SU-DHL-6 (cell line): ENCODE measurements around the gene ITGA8.

Experiments used
- H2AFZ ChIP-seq: fragments of 200-600 bp; sonication (generic); 2 replicates; pipeline ENCODE4 v1.6.1; 2014; ENCODE audit warnings: low read depth, mild to moderate bottlenecking, moderate library complexity, mixed read lengths, antibody characterized with exemption, low read length; ENCODE audit not compliant: severe bottlenecking
- H3F3A ChIP-seq: fragments of 200-600 bp; shearing (Covaris generic); 2 replicates; pipeline ENCODE4 v1.6.0; 2016; ENCODE audit warnings: antibody characterized with exemption, mild to moderate bottlenecking; ENCODE audit not compliant: insufficient read depth
- H3K27ac ChIP-seq: fragments of 200-600 bp; sonication (generic); 2 replicates; pipeline ENCODE4 v1.5.1; 2016; ENCODE audit warnings: low read depth, mild to moderate bottlenecking, low read length, moderate library complexity, mixed read lengths
- H3K27me3 ChIP-seq: fragments of 200-600 bp; sonication (generic), shearing (Covaris generic); 2 replicates; pipeline ENCODE4 v1.6.0; 2014; ENCODE audit warnings: mild to moderate bottlenecking, low read length
- H3K36me3 ChIP-seq: fragments of 200-600 bp; sonication (generic); 2 replicates; pipeline ENCODE4 v1.6.1; 2014; ENCODE audit warnings: mild to moderate bottlenecking, low read length, mixed read lengths
- H3K4me2 ChIP-seq: fragments of 300-600, 200-600 bp; shearing (Covaris generic), sonication (generic); 2 replicates; pipeline ENCODE4 v1.6.0; 2014; ENCODE audit warnings: low read length, low read depth, mild to moderate bottlenecking; ENCODE audit not compliant: poor library complexity, severe bottlenecking
- H3K4me3 ChIP-seq: fragments of 200-600 bp; sonication (generic); 2 replicates; pipeline ENCODE4 v1.5.1; 2014; ENCODE audit warnings: antibody characterized with exemption, low read length, mild to moderate bottlenecking, mixed read lengths; ENCODE audit not compliant: insufficient read depth, poor library complexity, severe bottlenecking
- H3K79me2 ChIP-seq: fragments of 200-600 bp; sonication (generic); 2 replicates; pipeline ENCODE4 v1.6.1; 2014; ENCODE audit warnings: mild to moderate bottlenecking, low read length, moderate library complexity; ENCODE audit not compliant: insufficient read depth
- H3K9ac ChIP-seq: fragments of 200-600 bp; sonication (generic); 2 replicates; pipeline ENCODE4 v1.7.0; 2014; ENCODE audit warnings: mild to moderate bottlenecking, low read length
- H3K9me2 ChIP-seq: fragments of 200-600 bp; sonication (generic); replicated peaks from 2 replicates; pipeline ENCODE4 v1.6.1; 2014; ENCODE audit warnings: low read length; ENCODE audit not compliant: insufficient read depth
- H3K9me3 ChIP-seq: fragments of 200-600 bp; sonication (generic); 2 replicates; pipeline ENCODE4 v1.6.1; 2014; ENCODE audit warnings: low read length, mixed read lengths; ENCODE audit not compliant: insufficient read depth
- H4K20me1 ChIP-seq: fragments of 200-600 bp; sonication (generic); 2 replicates; pipeline ENCODE4 v1.6.1; 2014; ENCODE audit warnings: low read depth, mild to moderate bottlenecking, antibody characterized with exemption, low read length, moderate library complexity, mixed read lengths
- CTCF ChIP-seq: fragments of 200-600 bp; sonication (generic); IDR thresholded peaks from one replicate; pipeline ENCODE4 v1.5.1; 2017; ENCODE audit warnings: antibody characterized with exemption, mild to moderate bottlenecking, low read length, moderate library complexity; ENCODE audit not compliant: insufficient read depth, poor library complexity, severe bottlenecking
- EZH2phosphoT487 ChIP-seq: fragments of 200-600 bp; sonication (generic), shearing (Covaris generic); conservative IDR thresholded peaks from 2 replicates; pipeline ENCODE4 v1.6.1; 2018; ENCODE audit warnings: mild to moderate bottlenecking, antibody characterized with exemption, low read length, moderate library complexity, mixed read lengths

ITGA8 gene

GRCh38 chr10:15710455-15710854 is 9.3 kb downstream of the ITGA8 start:
- Histone ChIP-seq H3K27me3 (no peaks in the 10 kb centered on the region), H3K4me2 (no peak overlapping the region), H2AFZ (no peak overlapping the region)

GRCh38 chr10:15705298-15705697 is 14.4 kb downstream of the ITGA8 start:
- Histone ChIP-seq H3K4me3 (no peak overlapping the region), H3K36me3 (no peaks in the 10 kb centered on the region), H2AFZ (no peak overlapping the region), H3K27me3 (no peaks in the 10 kb centered on the region), H3F3A (no peaks in the 10 kb centered on the region), H3K9me2 (no peaks in the 10 kb centered on the region), H3K4me2 (no peak overlapping the region), H4K20me1 (no peaks in the 10 kb centered on the region), H3K27ac (no peak overlapping the region), H3K79me2 (no peaks in the 10 kb centered on the region), H3K9ac (no peak overlapping the region), H3K9me3 (no peaks in the 10 kb centered on the region)
- no peak for TF ChIP-seq CTCF
- TF ChIP-seq EZH2phosphoT487 = no peak

More at GRCh38 chr10:15710455-15710854, 9.3 kb downstream of the ITGA8 start:
- H3K4me3 ChIP-seq = no peak overlapping the region
- H3F3A ChIP-seq = no peaks in the 10 kb centered on the region
- H3K9me2 ChIP-seq = no peaks in the 10 kb centered on the region
- no peaks in the 10 kb centered on the region for H4K20me1 ChIP-seq
- no peak overlapping the region for H3K27ac ChIP-seq
- H3K9ac ChIP-seq = no peak overlapping the region
- H3K79me2 ChIP-seq = no peaks in the 10 kb centered on the region
- no peaks in the 10 kb centered on the region for H3K9me3 ChIP-seq
- TF ChIP-seq CTCF (no peak), EZH2phosphoT487 (no peak)
- no peaks in the 10 kb centered on the region for H3K36me3 ChIP-seq

- Histone ChIP-seq H3K79me2 (no peaks in the 10 kb centered on the region), H4K20me1 (no peaks in the 10 kb centered on the region), H3K27ac (no peak overlapping the region), H3K27me3 (no peaks in the 10 kb centered on the region), H2AFZ (no peak overlapping the region), H3K36me3 (no peaks in the 10 kb centered on the region), H3F3A (no peaks in the 10 kb centered on the region), H3K4me2 (no peak overlapping the region), H3K4me3 (no peak overlapping the region), H3K9me2 (no peaks in the 10 kb centered on the region), H3K9ac (no peak overlapping the region), H3K9me3 (no peaks in the 10 kb centered on the region)
- TF ChIP-seq CTCF = no peak
- TF ChIP-seq EZH2phosphoT487 = no peak
Observed at GRCh38 chr10:15704581-15704968, 15.1 kb downstream of the ITGA8 start.
